GF-D8 (cell line): ENCODE measurements around the gene TUBA4B.
"Not testable (repeated sequence)": the region's sequence is repeated elsewhere in the genome, so short reads cannot be mapped to it uniquely, and the experiment has no call there.

Source experiments
- DNase-seq: peaks from one replicate; lab custom pipeline; 2025; lab: John Stamatoyannopoulos, UW

TUBA4B gene

DNA sequence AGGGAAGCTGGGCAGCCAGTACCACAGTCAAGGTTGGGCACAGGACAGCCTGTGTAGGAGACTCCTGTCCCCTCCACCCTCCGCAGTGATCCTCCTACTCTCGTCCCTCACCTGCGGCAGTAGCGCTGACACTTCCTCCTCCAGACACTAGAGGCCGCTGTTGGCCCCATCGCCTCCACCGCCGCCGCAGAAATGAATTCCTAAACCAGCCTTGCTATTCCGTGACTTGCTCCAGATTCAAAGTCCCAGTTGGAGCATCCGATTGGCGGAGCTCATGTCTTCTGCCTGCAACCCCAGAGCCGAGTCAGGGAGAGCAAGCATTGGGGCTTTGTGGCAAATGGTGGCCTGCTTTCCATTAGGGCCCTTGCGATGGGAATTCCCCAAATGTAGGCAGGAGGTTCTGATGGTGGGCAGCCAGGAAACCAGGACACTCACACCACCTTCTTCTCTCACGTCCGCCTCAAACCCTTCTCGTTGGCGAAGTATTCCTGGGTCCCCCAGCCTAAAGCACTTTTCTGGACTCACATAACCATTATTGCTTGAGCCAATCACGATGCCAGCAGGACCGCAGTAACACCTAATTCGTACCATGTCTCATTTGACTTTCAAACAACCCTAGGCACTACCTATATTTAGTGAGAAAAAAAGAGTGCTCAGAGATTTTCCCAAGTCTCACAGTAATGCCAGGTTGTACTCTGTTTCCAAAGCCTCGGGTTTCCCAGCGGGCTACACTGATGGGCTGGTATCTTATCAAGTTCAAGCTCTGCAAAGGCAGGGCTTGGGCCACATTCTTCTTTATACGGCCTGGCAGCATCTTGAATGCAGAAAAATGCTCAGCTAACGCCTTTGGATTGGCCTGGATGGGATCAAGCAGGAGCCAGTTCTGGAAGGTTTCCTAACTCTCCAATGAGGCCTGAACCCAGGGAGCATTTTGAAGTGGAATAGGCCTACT is 24.9 kb downstream of the TUBA4B start:
- no peak for DNase-seq

DNA sequence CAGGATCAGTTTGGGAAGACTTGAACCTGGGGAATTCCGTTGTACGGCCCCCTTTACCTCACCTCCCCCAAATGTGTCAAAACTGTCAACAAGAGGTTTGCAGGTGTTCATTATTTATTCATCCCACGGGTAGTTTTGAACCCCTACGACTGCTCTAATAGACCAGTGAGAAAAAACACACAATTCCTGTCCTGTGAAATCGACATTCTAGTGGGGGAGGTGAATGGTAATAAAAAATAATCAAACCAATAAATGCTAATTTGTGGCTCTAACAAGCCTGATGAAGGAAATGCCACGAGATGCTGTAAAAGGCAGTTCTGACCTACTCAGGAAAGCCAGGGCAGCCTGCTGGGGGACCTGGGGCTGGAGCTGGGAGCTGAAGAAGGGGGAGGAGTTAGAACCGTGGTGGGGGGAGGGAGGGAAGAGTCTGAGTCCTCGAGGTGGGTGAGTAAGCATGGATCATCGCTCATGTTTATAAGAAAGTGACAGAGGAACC is 25.7 kb downstream of the TUBA4B start:
- no peak for DNase-seq

DNA sequence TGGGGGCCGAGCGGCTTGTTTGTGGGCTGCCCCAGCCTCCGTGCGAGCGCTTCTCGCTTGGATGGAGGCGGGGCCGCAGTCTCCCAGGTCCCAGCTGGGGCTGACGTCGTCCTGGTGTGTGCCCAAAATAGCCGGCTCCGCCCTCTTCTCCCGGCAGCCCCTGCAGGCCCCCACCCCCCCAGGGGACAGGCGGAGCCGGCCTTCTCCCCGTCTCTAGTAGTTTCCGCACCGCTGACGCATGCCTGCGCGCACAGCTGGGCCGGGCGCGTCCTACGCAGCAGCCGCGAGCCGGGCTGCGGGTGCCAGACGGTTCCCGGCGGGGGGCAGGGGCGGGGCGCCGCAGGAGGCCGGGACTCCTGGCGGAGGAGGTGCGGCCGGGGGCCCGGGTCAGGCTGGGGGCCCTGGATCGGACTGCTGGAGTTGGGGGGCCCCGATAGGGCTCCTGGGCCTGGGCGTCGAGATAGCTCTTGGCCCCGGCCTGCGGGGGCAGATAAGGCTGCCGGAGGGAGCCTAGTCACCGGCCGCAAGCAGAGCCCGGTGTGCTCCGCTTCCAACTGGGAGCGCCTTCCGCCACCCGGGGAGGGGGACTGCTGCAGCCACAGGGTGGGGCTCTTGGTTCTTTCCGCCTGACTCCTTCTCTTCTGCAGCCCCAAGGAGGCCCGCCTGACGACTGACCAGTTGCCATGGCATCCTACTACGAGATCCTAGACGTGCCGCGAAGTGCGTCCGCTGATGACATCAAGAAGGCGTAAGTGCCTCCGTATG is 26.3 kb downstream of the TUBA4B start, which contains the start of gene DNAJB2:
TSS of gene DNAJB2 (plus strand) at position 216 of the 765 bp plus-strand sequence. CDS start at position 684, 468 bp downstream.
- peak; percentile 90 for DNase-seq

DNA sequence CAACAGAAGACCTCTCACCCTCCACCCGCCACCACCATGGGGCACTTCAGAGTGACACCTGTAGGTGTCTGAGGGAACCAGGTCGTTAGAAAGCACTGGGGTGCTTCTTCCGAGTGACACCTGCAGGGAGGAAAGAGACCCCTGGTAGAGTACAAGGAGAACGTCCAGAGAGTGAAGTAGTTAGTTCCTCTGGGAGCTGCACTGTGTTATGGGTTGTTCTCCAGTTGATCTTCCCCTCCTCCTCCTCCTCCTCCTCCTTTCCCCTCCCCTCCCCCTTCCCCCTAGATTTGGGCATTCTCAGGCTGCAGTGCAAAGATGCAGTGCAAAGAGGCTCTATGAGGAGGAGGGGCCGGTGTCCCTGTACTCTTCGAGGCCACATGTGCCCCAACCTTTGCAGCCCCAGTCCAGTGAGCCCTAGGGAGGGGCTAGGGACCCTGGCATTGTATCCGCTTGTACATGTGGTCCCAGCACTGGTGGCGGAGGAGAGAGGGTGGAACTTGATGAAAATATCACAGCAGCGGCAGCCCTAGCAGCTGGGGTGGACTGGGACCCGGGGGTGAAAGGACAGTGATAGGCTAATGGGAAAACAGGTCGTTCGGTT is 27.0 kb downstream of the TUBA4B start:
- no peak for DNase-seq

DNA sequence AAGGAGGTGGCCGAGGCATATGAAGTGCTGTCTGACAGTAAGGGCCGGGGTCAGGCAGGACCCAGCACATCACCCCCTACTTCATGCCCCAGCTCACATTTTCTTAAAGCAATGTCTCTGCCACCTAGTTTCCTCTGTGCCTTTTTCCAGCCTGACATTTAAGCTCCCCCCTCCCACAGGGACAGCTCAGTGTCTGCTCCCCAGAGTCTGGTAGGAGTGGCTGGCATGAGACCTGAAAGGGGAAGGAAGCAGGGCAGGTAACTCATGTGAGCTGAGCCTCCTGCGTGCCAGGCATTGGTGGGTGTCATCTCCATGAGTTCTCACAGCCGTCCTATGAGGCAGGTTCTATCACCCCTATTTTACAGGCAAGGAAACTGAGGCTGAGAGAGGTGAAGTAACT is 27.6 kb downstream of the TUBA4B start:
- no peak for DNase-seq

DNA sequence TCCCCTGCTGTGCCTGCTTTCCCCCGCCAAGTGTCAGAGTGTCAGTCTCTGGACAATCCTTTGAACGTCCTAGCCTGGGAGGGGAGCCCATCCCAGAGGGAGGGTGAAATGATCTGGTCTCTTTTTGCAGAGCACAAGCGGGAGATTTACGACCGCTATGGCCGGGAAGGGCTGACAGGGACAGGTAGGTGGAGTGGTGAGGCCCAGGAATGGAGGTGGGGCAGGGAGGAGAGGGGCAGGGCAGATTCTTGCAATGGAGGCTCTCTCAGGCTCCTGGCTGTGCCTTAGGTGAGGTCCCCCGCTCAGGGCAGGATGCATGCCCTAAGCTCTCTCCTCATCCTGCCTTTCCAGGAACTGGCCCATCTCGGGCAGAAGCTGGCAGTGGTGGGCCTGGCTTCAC is 28.5 kb downstream of the TUBA4B start:
- DNase-seq: no peak

DNA sequence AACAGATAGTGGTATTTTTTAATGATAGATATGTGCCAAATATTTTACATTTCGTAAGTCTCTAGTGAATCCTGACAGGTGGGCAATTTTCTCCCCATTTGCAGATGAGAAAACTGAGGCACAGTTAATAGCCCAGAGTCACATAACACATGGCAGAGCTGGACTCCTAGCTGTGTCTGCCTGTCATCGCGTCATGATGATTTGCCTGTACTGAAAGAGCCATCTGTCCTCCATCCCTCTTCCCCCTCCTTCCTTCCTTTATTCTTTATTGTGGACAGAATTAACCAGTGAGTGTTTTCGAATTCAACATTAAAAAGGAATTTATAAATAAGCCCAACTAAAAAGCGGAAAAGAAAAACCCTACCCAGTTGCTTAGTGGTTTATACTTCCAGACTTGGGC is 29.3 kb downstream of the TUBA4B start:
- no peak for DNase-seq

DNA sequence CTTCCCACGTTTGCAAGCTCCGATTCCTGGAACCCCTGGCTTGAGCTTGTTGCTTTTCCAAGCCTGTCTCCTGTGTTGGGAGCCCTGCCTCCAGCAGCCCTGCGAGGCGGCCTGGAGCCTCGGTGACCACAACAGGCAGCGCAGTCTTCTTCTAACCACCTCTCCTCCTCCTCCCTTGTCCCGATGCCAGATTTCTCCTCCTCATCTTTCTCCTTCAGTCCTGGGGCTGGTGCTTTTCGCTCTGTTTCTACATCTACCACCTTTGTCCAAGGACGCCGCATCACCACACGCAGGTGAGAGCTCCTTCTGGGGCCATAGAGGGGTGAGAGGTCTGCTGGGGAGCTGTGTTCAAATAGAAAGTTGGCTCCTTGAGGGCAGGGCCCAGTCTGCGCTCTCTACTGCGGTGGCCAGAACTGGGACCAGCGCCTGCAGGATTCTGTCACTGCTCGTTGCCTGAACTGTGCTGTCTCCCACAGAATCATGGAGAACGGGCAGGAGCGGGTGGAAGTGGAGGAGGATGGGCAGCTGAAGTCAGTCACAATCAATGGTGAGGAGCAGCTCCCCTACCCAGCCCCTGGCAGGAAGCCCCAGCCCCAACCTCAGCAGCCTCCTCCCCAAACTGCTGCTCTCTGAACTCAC is 30.0 kb downstream of the TUBA4B start:
- no peak for DNase-seq

DNA sequence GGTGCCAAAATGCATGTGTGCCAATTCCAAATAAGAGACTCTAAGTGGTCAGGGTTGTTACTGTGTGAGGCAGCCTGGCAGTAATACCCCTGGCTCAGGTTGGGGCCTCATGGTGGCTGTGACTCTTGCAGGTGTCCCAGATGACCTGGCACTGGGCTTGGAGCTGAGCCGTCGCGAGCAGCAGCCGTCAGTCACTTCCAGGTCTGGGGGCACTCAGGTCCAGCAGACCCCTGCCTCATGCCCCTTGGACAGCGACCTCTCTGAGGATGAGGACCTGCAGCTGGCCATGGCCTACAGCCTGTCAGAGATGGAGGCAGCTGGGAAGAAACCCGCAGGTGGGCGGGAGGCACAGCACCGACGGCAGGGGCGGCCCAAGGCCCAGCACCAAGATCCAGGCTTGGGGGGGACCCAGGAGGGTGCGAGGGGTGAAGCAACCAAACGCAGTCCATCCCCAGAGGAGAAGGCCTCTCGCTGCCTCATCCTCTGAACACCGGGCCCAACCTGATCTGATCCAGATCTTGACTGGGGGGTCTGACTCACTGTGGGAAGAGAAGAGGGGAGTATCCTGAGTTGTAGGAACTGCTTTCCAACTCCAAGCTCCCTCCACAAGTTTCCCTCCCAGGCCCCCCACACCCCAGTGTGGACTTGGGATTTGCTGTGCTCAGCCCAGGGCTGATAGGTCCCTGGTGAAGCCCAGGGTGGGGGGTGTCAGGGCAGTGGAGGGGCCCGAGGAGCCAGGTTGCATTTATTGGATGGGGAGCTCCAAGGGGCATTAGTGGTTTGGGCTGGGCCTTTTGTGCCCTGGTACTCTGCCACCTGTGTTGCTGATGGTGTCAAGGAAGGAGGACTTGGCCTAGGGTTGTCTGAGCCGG is 31.7 kb downstream of the TUBA4B start:
- DNase-seq: no peak

DNA sequence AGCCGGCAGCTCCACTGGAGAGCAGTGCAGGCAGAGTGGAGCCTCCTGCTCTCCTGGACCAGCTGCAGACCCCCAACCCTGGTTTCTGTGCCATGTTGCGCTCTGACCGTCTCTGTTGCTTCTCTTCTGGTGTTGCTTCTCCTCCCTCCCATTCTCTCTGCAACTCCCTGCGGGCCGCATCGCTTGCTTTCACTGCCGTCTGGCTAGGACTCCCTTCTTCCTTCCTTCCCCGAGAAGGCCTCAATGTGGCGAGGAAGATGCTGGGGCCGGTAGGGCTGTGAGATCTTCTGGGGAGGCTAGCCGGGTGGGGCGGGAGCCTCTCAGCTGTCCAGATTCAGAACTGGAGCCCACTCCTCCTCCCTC is 32.3 kb downstream of the TUBA4B start:
- DNase-seq: no peak

DNA sequence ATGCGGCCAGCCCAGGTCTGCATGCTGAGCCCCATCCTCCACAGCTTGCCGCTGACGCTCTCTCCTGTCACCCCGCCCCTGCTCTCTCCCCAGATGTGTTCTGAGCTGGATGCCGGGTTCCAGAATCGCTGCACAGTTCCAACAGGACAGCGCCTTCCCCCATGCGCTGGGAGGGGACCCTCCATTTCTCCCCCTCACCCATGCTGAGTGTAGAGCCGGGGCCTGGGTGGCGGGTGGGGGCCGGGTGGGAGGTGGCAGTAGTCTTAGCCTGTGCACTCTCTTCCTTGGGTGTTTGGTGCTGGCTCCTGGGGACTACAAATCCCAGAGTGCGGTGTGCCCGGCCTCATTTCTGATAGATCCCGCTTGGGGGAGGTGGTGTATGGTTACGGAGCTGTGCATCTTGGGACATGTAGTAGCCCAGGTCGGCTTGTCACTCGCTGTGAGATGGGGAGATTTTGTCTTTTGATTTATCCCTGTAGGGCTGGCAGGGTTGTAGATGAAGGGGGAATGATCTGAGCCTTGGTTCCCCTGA is 32.9 kb downstream of the TUBA4B start:
- DNase-seq: no peak

DNA sequence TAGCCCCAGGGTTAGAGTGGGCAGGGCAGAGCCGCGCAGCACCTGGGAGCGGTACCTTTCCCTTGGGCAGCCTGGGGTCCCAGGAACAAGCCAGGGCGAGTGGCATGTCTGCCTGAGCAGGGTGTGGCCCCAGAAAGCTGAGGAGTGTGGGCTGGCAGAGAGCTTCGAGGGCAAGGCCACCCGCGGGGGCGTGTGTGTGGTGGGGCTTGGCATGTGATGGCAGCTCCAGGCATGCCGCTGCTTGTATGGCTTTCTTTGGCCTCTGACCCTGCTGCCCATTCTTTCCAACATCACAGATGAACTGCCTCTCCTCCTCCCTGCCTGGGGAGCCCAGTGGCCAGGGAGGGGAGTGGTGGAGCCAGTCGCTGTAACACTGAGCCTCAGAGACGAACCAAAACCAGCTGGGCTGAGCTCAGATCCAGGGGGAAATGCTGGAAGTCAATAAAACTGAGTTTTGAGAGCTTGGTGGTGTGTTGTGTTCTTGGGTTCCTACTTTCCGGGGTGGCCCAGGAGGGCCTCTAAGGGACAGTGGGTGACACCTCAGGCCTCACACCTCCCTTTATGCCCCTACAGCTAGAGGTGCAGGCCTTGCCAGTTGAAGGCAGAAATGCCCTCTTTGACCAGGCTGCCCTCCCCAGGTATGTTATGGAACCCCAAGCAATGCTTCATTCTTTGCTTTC is 33.5 kb downstream of the TUBA4B start:
- DNase-seq: no peak

DNA sequence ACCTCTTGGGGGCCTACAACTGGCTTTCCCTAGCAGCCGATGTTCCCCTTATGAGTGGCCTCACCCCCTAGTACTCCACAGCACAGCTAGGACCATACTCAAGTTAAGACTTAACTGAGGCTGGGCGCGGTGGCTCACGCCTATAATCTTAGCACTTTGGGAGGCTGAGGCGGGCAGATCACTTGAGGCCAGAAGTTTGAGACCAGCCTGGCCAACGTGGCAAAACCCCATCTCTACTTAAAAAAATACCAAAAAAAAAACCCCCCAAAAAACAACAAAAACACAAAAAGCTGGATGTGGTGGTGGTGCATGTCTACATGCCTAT is 34.0 kb downstream of the TUBA4B start:
- DNase-seq: not testable (repeated sequence)

DNA sequence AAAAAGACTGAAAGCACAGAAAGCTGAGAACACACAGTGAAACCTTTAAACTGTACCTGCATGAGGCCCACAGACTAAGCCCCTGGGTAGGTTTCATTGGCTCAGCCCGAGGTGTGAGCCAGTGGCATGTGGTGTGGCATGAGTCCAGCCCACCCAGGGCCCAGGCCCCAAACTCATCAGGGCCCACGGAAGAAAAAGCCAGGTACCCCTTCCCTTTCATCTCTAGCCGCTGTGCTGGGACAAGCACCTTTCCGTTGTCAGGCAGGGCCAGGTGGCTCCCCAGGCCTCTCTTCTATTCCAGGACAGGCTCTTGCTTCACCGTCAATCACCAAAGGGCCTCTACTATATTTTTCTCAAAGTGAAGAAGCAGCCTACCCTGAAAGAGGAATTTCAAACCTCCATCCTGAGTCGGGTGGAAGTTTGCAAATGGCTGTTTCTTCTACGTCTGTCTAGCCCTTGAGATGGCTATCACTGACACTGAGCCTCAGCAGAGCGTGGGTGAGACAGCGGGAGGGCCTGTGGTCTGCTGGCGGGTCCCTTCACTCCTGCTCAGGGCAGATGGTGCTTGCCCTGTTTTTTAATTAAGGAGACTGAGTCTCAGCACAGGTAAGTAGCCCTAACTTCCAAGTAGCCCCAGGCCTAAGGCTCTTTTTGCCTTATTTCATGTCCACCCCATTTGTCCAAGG is 34.7 kb downstream of the TUBA4B start:
- no peak for DNase-seq

DNA sequence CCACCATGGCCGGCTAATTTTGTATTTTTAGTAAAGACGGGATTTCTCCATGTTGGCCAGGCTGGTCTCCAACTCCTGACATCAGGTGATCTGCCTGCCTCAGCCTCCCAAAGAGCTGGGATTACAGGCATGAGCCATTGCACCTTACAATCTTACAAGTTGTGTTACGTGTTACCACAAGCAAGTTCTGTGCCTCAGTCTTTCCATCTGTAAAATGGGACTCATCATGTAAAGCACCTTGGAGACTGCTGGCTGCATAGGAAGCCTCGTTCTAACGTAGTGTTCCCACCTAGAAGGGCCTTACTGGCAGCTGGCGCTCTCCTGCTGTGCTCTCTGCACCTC is 36.1 kb downstream of the TUBA4B start:
- no peak for DNase-seq

DNA sequence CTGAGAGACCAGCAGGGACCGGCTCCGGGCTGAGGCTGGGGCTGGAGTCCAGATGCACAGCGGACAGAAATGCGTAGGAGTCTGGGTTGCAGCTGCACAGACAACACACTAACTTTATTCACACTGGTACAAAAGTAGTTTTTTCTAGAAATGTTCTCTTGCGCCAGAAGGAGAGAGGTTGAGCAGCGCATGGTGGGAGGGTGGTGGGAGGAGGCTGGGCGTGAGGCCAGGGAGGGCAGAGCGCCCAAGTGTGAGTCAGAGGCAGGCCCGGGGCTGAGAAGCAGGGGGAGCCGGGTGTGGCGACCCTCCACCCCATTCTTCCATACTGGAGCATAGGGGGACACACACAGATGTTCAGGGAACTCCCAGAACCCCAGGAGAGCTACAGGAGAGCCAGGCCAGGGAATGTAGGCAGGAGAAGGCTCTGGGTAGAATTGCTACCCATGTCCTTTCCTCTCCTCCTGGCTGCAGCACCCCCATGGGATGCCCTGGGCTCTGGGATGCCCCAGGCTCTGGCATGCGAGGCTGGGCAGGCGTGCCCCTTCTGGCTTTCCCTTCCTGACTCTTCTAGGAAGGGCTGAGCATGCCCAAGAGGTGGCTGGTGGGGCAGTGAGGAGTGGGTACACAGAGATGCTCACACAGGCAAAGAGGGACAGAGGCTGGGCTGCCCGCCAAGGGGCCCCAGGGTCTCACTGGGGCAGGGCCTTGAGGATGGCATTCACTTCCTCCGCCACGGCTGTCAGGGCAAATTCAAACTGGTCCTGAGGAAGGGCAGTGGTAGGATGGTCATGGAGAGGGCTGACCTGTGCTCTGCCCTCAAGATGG is 36.7 kb downstream of the TUBA4B start:
- no peak for DNase-seq

DNA sequence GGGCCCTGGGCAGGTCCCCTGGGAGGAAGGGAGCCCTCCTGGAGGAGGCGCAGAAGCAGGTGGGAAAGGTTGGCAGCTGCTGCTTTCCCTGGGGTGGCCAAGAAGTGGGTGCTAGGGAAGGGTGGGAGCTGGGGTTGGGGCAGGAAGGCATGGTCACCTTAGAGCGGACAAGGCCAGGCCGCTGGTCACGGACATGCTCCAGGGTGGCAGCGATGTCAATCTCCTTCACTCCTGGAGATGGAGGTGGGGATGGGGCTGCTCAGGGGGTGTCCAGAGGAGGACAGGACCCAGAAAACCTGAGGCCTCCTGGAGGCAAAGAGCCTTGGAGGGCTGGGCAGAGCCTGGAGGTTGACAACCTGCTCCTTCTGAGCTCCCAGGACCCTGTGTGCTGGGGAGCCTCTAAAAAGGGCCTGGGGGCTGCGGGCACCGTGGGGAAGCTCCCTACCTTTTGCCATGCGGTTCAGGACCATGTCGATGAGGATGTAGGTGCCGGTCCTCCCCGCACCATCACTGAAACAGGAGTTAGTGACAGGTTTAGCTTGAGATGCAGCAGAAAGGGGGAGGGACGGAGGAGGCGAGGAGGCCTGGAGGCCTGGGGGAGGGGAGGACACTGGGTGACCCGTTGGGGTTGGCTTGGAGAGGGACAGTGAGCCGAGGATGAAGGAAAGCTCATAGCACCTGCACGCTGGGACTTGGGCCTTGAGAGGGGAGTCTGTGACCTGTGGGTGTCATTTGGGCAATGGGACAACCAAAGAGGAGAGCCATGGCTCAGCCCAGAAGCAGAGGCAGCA is 37.5 kb downstream of the TUBA4B start:
- DNase-seq: no peak

DNA sequence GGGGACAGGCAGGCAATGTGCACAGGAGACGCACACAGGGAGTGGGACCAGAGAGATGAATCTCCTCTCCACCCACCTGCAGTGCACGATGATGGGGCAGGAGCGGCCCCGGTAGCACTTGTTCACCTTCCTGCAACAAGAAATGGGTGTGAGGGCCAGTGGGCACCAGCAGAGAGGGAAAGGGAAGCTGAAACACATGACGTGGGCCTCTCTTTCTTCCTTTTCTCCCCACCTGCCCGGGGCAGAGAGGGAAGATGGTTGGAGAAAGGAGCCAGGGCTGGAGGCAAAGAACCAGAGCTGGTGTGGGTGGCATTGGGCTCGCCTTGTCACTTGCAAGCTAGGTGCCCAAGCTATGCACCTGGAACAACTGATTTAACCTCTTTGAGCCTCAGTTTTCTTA is 38.4 kb downstream of the TUBA4B start:
- DNase-seq: no peak
